ENCODE data around the gene ATF6. TPM values are rescaled to one million over a fixed set of nuclear protein-coding genes. Genes with fewer than 3 reads are reported as not detected.

ATF6 gene
- total and polyA plus RNA-seq, 2 of the 8 experiments (the other 6 are each of a cell fraction or from before 2014, with no cell fraction given), result 4.6 to 10.0 TPM

DNA sequence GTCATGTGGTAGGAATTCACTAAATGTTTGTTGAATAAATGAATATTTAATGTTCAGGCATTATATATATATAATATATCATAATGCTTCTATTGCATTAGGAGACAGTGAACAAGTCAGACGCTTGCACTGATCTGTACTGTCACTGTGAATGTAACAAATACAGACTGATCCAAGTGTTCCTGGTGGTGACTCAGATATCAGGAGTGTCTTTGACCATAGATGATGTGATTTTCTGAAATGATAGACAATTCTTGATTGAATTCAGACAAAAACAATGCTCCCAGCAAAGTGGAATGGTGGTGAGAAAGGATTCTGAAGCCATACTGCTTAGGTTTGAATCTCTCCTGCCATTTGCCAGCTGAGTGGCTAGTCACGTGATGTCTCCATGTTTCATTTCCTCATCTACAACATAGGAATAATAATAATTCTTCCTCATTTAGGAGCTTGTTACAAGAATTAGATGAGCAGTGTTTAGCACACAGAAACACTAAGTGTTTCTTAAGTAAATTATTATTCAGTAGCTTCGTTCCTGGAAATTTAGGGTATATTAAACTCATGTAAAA lies 186.6 kb downstream of the ATF6 start:
- H3K18ac ChIP-seq (ENCODE audit: extremely low read depth, low read length), result no peak overlapping the region
- ChIA-PET CTCF (ENCODE audit: partially characterized antibody) (interaction anchor here (0.9 to 1.9 kb wide), 3 partner anchors 8 to 84 kb away, joined by 3 to 6 read pairs (median 4); no protein-coding TSS in a partner anchor), POLR2A (ENCODE audit: partially characterized antibody) (no interaction called here)
- H3K56ac ChIP-seq (replicated peaks; ENCODE audit: insufficient read length, low read depth, low read length), result no peak overlapping the region
- no peak overlapping the region for H3K4me3 ChIP-seq (ENCODE audit: extremely low read depth in 1 of 4, insufficient read depth in 2 of 4, low read depth in 3 of 4, low read length in 4 of 4)
- H2BK120ac ChIP-seq (replicated peaks; ENCODE audit: low read depth, low read length), result no peak overlapping the region
- H3K9ac ChIP-seq (replicated peaks in 1 of 4; ENCODE audit: extremely low read depth in 1 of 4, low read depth in 3 of 4, low read length in 3 of 4), result no peak overlapping the region
- H4K20me1 ChIP-seq (replicated peaks in 1 of 2; ENCODE audit: control insufficient read depth in 1 of 2, insufficient read depth in 2 of 2, low read length in 2 of 2), result no peaks in the 10 kb centered on the region
- no peak overlapping the region for H4K8ac ChIP-seq (ENCODE audit: extremely low read depth, insufficient read depth, low read length)
- no peaks in the 10 kb centered on the region for H3K9me3 ChIP-seq (ENCODE audit: insufficient read depth in 2 of 2, low read depth in 1 of 2, low read length in 1 of 2)
- no peaks in the 10 kb centered on the region for H3K27me3 ChIP-seq (replicated peaks in 1 of 4; ENCODE audit: control insufficient read depth in 3 of 4, extremely low read depth in 1 of 4, insufficient read depth in 3 of 4, low read length in 3 of 4)
- no peak overlapping the region for H3K4me2 ChIP-seq (ENCODE audit: insufficient read depth in 1 of 2, low read depth in 2 of 2, low read length in 2 of 2)
- no peak overlapping the region for H4K91ac ChIP-seq (replicated peaks; ENCODE audit: insufficient read length, low read length)
- no peak for FAIRE-seq
- WGBS, 2 experiments (ENCODE audit: extremely low coverage in 1 of 2, insufficient coverage in 1 of 2, insufficient read length in 1 of 2, insufficient replicate concordance in 2 of 2, low coverage in 1 of 2, low lambda C conversion rate in 2 of 2, missing lambda C conversion rate in 1 of 2), result 95% methylated on average over 3 of the region's 3 CpGs; no CpG with 5 or more reads in 1 of the 2 experiments
- no peaks in the 10 kb centered on the region for H3K23me2 ChIP-seq (ENCODE audit: low read depth, low read length)
- H2BK15ac ChIP-seq (ENCODE audit: low read length), result no peak overlapping the region
- no peak for DNase-seq (ENCODE audit: low read depth in 1 of 2, low spot score in 2 of 2)
- TF ChIP-seq RAD21 (IDR thresholded peaks at IDR 0.05 in 1 of 2, conservative IDR thresholded peaks at IDR 0.05 in 1 of 2; ENCODE audit: low read depth in 2 of 2, low read length in 2 of 2) (no peak), SIX5 (IDR thresholded peaks at IDR 0.05; ENCODE audit: low read depth, low read length) (no peak), HDAC6 (IDR thresholded peaks at IDR 0.05; ENCODE audit: low read depth, low read length) (no peak), SIN3A (conservative IDR thresholded peaks at IDR 0.05 in 1 of 2, IDR thresholded peaks at IDR 0.05 in 1 of 2; ENCODE audit: low read depth in 1 of 2, low read length in 2 of 2) (no peak), CHD2 (IDR thresholded peaks at IDR 0.05; ENCODE audit: low read length) (no peak), BCL11A (IDR thresholded peaks at IDR 0.05; ENCODE audit: low read depth in 2 of 2, low read length in 2 of 2) (no peak), TBP (IDR thresholded peaks at IDR 0.05; ENCODE audit: low read depth, low read length) (no peak), CTBP2 (IDR thresholded peaks at IDR 0.05; ENCODE audit: borderline replicate concordance, insufficient read depth, insufficient read length, low read length) (no peak), BRCA1 (IDR thresholded peaks at IDR 0.05; ENCODE audit: low read depth, low read length) (no peak), YY1 (IDR thresholded peaks at IDR 0.05; ENCODE audit: low read depth, low read length) (no peak), TEAD4 (IDR thresholded peaks at IDR 0.05; ENCODE audit: low read depth, low read length) (no peak), SUZ12 (IDR thresholded peaks at IDR 0.05; ENCODE audit: low read length) (no peak), BACH1 (IDR thresholded peaks at IDR 0.05; ENCODE audit: low read length) (no peak)
- H2BK5ac ChIP-seq (ENCODE audit: low read depth, low read length), result no peak overlapping the region
- no peak overlapping the region for H3K23ac ChIP-seq (ENCODE audit: insufficient read length)
- H3K14ac ChIP-seq (ENCODE audit: insufficient read length), result no peak overlapping the region
- H3K27ac ChIP-seq (ENCODE audit: low read depth, low read length), result no peak overlapping the region
- no peak overlapping the region for H4K5ac ChIP-seq (ENCODE audit: insufficient read length, low read depth, low read length)
- H3K79me2 ChIP-seq (ENCODE audit: control insufficient read depth in 1 of 2, insufficient read depth in 2 of 2, low read length in 2 of 2), result no peaks in the 10 kb centered on the region
- H3K4ac ChIP-seq (replicated peaks; ENCODE audit: insufficient read length, low read depth, low read length), result no peak overlapping the region
- H2BK12ac ChIP-seq (ENCODE audit: low read depth, low read length), result no peak overlapping the region
- no peaks in the 10 kb centered on the region for H3K79me1 ChIP-seq (ENCODE audit: low read depth, low read length)
- no peak overlapping the region for H2AK5ac ChIP-seq (ENCODE audit: low read depth, low read length)
- no peaks in the 10 kb centered on the region for H3K36me3 ChIP-seq (ENCODE audit: control insufficient read depth in 2 of 4, insufficient read depth in 4 of 4, low read length in 3 of 4)
- no peak overlapping the region for H2BK20ac ChIP-seq (ENCODE audit: low read length)
- H3K4me1 ChIP-seq (replicated peaks in 1 of 4; ENCODE audit: control insufficient read depth in 3 of 4, insufficient read depth in 4 of 4, low read length in 3 of 4), result no peaks in the 10 kb centered on the region
- H2AFZ ChIP-seq (ENCODE audit: low read length), result no peak overlapping the region

All from H1 (cell line).